Frontal cortex (tissue), 4 donors: ENCODE measurements around the gene MYL11. TPM values are rescaled to one million over a fixed set of nuclear protein-coding genes. Genes with fewer than 3 reads are reported as not detected.
"Not testable (repeated sequence)": the region's sequence is repeated elsewhere in the genome, so short reads cannot be mapped to it uniquely, and the experiment has no call there.

Source experiments
- DNase-seq, 2 donors: peaks; one replicate each; pipeline ENCODE4 v3.0.0; 2012; ENCODE audit warnings: low spot score in 2 of 2
- FAIRE-seq: peaks from 2 replicates; lab custom pipeline; 2012; peaks lifted over from hg19 to GRCh38; lab: Jason Lieb, UNC
- total RNA-seq: library from RNA; depleted of rRNA; stranded (reverse); fragments of >200 nt; gene quantifications from one replicate; pipeline ENCODE4 v1.2.3, GENCODE V29; 2014
- donor health status: control.
- donor health status: control.
- donor health status: control.

Gene MYL11
- total RNA-seq, 1 donor from 2014 or later = not detected

DNA sequence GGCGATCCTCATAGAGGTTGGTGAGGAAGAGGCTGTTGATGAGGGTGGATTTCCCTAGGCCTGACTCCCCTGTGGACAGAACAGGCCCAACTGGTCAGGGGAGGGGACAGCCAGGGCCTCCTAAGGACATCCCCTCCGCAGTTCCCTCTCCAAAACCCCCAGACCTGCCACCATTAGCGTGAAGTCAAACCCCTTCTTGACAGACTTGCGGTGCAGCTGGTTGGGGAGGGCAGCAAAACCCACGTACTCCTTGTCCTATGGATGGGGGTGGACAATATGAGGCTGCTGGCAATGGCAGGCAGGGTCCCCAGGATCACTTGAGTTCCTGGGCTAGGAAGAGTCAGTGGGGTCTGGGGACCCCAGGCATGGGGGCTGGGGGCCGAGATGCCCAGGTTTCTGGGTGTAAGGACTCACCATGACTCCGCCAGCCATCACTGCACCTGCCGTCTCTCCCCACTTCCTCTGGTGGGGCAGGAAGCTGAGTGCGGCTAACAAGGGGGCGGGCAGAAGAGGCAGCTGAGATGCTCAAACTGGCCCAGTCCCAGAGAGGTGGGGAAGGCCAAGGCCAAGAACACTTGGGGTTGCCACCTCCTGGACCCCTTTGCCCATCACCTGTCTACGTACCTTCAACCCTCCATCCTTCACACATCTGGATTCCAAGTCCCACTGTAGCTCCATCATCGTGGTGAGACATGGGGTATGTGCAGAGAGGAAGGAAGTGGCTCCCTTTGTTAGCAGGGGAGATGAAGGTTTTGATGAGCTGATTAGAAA lies 7.7 kb downstream of the MYL11 start, which contains the start of gene SEPTIN1:
TSS of gene SEPTIN1 (minus strand) at position 451 of the 771 bp plus-strand sequence. CDS start at position 432, 19 bp downstream.
- FAIRE-seq = no peak

DNA sequence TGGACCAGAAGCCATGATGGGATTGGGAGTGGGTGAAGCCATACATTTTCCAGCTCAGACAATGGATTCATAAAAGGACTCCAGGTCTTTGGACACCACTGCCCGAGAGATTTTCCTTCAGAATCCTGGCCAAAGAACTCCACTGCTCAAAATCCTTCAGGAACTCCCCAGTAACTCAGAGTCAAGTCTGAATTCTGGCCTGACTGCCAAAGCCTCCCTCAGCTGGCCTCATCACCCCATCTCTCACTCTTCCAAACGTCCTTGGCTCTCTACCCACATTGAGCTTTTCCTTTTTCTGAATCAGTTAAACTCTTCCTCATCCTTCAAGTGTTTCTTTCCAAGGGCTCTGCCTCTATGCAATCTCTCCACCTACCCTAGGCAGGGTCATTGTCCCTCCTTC lies 8.9 kb downstream of the MYL11 start:
- FAIRE-seq = no peak

More for the DNA sequence above, 7.7 kb downstream of the MYL11 start, which contains the start of gene SEPTIN1:
- DNase-seq = no peak

DNA sequence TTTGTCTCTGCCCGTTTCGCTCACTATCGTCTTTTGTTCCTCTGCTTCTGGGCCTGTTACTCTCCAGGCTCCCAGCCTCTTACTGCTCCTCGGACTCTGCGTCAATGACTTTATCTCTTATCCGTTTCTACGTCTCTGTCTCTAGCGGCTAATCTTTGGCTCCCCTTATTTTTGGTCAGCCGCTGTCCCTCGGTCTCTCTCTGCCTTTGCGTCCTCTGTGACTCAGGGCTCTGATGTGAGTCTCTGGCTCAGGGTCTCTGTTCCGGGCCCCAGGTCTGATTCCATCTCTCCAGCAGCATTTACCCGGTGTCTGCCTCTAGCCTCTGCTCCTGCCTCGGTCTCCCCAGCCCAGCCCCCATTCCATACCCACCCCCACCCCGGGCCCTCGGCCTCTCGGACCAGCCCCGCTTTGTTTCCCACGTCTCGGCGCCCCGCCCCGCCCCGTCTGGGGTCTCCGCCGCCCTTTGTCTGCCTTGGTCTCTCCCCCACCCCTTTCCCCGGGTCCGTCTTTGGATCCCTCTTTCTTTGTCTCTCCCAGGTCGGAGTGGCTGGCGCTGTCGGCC lies 20.1 kb downstream of the MYL11 start:
- FAIRE-seq = no peak
- no peak for DNase-seq

More for the DNA sequence above, 8.9 kb downstream of the MYL11 start:
- no peak for DNase-seq

DNA sequence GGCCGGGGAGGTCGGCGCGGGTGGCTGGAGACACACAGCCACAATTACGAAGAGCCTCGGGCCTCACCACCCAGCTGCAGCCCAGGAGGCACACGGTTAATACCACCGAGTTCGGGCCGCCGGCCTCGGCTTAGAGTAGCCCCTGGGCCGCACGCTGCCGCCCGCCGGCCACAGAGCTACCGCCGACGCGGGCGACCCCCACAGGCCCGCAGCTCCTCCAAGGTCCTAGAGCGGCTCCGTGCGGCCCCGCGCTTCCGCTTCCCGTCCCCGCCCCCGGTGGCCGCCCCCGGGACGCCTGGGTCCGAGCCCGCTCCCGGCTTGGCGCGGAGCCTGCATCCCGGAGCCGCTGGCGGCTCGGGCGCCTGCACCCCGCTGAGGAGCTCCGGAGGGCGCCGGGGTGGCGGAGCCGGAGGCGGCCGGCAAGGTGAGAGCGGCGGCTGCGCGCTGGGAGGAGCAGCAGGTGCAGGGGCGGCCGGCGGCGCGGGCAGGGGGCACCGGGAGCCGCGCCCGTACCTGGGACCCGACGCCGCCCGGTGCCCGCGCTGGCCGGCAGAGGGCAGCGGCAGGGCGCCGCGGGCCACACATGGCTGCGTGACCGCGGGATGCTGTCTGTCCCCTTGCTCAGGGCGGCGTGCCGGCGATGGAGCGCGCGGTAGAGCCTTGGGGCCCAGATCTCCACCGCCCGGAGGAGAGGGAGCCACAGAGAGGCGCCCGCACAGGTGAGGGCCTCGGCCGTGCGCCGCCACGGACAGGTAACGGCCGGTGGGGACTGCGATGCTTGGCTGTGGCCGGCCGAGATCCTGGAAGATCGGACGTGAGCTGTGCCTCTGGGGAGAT lies 20.8 kb downstream of the MYL11 start, which contains the start of gene ZNF48:
TSS of gene ZNF48 (plus strand) at position 266 of the 837 bp plus-strand sequence. CDS start at position 641, 375 bp downstream.
- DNase-seq (peak; percentile 94 to 96), FAIRE-seq (no peak)

DNA sequence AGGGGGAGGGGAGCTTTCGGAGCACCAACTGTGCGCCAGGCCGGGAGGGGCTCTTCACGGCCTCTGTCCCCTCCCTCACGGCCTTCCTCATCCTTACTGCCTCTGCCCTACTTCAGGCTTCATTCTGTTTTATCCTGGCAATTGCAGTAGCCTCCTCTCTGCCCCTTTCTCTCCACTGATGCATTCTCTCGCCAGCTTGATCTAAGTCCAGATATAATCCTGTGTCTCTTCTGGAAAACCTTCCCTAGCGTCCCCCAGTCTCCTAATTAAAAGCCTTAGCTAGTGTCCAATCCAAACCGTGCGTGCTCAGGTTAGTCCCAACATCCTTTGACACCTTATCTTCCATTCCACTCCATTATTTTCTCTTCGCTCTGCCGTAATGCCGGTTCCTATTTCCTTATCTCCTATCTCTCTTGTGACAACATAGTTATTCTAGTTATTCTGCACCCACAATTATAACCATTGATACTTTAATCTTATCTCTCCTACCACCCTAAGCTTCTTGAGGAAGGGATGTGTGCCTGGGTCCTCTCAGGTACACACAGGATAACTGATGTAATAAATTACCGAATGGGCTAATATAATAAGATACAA lies 21.5 kb downstream of the MYL11 start:
- no peak for FAIRE-seq
- DNase-seq = no peak

DNA sequence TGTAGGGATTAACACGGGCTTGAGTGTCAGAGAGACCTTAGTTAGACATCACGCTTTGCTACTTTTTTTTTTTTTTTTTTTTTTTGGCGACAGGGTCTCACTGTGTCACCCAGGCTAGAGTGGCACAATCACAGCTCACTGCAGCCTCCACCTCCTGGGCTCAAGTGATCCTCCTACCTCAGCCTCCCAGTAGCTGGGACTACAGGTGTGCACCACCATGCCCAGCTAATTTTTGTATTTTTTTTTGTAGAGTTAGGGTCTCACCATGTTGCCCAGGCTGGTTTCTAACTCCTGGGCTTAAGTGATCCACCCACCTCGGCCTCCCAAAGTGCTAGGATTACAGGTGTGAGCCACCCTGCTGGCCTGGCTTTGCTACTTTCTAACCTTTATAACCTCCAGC lies 22.0 kb downstream of the MYL11 start:
- not testable (repeated sequence) for FAIRE-seq, DNase-seq

DNA sequence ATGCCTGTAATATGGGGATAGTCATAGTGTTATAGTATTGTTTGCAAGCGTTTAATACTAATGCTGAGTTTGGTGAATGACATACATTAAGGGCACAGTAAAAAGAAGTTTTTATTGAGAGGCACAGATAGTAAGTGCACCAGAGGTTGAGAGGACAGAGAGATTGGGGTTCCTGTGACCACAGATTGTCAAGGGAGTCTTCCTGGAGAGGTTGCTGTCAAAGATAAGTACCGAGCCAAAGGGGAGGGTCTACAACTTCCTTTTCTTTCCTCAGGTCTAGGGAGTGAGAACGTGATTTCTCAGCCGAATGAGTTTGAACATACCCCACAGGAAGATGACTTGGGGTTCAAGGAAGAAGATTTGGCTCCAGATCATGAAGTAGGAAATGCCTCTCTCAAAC lies 22.5 kb downstream of the MYL11 start:
- no peak for DNase-seq
- FAIRE-seq = no peak

DNA sequence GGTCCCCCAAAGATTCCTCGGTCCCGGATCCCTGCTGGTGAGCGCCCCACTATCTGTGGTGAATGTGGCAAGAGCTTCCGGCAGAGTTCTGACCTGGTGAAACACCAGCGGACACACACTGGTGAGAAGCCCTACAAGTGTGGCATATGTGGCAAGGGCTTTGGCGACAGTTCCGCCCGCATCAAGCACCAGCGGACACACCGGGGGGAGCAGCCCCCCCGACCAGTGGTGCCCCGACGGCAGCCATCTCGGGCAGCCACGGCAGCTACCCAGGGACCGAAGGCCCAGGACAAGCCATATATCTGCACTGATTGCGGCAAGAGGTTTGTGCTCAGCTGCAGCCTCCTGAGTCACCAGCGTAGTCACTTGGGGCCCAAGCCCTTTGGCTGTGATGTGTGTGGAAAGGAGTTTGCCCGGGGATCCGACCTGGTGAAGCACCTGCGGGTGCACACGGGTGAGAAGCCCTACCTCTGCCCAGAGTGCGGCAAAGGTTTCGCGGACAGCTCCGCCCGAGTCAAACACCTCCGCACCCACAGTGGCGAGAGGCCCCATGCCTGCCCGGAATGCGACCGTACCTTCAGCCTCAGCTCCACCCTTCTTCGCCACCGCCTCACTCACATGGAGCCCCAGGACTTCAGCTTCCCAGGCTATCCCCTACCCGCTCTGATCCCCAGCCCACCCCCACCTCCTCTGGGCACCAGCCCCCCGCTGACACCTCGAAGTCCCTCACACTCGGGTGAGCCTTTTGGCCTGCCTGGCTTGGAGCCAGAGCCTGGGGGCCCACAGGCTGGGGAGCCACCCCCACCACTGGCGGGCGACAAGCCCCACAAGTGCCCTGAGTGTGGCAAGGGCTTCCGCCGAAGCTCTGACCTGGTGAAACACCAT lies 23.4 kb downstream of the MYL11 start:
- FAIRE-seq (no peak), DNase-seq (no peak)

DNA sequence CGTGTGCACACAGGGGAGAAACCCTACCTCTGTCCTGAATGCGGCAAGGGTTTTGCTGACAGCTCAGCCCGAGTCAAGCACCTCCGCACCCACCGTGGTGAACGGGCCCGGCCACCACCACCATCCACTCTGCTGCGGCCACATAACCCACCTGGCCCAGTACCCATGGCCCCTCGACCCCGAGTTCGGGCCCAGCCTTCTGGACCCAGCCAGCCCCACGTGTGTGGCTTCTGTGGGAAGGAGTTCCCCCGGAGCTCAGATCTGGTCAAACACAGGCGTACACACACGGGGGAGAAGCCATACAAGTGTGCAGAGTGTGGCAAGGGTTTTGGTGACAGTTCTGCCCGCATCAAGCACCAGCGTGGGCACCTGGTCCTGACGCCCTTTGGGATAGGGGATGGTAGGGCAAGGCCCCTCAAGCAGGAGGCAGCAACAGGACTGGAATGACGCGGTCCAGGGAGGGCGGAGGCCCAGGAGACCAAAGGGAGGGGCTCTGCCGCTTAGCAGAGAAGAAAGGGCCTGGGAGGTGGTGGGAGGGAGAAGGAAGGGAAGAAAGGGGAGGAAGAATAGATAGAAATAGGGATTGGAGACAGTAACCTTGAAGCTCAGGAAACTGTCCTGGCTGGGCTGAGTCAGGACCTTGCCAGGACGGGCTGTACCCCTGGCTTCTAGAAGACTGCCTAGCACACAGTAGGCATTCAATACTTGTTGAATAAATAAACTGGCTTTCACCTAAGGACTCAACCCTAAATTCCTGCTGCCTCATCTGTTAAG lies 24.2 kb downstream of the MYL11 start:
- FAIRE-seq = no peak
- DNase-seq = no peak

DNA sequence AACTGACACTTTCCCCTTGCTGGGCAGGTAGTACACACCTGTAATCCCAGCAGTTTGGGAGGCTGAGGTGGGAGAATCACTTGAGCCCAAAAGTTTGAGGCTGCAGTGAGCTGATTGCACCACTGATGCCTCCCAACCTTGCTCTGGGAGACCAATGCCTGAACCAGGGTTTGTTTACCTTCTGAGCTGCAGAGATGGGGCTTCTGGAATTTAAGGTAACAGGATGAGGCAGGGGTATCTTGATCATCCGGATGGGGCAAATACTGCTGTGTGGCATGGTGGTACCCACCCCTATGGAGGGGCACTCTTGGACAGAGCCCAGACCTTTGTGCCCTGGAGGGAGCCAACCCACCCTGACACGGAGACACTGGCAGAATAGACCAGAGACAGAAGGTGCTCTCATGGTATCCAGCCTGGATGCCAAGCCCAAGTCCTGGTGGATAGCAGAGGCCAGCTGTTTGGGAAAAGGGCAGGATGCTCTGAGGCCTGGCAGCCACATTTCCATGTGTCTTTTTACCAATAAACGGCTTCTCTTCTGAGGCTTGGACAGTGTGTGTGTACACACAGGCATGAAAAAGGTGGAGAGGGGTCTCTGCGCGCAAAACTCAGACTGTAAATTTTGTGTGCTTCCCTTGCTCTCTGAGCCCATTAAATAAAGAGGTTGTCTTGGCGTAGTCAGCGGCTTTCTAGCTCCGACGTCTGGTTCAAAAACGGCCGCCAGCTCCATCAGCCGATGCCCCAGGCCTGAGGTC lies 25.0 kb downstream of the MYL11 start:
- FAIRE-seq = no peak
- no peak for DNase-seq

DNA sequence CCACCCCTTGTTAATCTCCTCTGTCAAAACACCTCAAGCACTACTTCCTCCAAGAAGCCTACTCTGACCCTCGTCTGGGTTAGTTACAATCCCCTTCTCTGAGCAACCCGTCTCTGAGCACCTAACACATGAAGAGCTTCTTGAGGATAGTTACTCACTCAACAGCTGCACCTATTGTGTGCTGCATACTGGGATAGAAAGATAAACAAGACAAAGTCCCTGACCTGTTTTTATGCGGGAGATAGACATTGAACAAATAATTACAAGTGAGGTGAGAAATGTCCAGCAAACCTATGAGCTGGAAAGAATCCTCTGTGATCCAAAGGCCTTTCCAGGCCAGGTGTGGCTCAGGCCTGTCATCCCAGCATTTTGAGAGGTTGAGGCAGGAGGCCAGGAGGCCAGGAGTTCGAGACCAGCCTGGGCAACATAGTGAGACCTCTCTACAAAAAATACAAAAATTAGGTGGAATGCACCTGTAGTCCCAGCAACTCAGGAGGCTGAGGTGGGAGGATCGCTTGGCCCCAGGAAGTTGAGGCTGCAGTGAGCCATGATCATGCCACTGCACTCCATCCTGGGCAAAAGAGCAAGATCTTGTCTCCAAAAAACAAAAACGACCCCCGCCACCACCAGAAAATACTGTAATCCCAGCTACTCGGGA lies 27.3 kb downstream of the MYL11 start:
- DNase-seq (no peak), FAIRE-seq (no peak)

DNA sequence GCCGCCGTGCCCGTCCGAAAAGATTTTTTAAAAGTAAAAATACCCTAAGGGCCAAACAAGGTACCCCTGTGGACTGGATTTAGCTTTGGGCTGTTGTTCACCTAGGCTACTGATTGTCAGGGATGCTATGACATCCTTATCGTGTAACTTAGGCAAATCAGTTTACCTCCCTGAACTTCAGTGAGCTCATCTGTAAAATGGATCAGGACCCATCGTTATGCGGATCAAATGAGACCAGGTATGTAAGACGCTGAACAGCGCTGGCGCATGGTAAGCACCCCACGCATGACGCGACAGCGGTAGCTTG lies 32.1 kb downstream of the MYL11 start:
- DNase-seq (no peak), FAIRE-seq (no peak)

DNA sequence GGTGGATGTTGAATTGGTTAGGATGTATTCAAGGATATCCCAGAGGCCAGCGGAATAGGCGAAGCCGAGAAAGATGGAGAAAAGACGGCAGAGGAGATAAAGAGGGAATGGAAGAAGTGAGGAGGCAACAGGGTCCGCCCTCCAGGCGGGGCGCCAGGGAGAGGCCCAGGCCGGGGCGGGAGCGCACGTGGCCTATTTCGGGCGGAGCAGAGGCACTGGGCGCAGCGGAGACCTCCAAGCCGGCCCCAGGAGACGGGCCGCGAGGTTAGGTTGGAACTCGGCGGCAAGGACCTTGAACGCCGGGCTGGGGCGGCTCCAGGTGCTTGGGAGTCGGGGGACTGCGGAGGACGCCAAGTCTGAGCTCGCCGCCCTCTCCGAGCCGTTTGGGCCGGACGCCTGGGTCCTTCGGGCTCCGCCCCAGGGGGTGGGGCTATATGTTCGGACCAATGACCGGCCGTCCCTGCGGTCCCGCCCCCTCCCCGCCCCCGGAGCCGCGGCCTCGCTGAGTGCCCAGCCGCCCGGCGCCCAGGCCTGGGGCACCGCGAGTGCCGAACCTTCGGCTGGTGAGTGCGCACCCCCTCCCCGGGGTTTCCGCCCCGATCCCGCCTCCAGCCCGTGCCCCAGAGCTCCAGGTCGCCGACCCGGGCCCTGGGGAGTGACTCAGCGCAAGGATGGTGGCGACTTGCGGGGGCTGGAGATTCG lies 32.7 kb downstream of the MYL11 start, which contains the start of gene ZNF771:
TSS of gene ZNF771 (plus strand) at position 505 of the 702 bp plus-strand sequence. CDS start 448 bp downstream, outside the sequence.
- DNase-seq (peak; percentile 95 to 96), FAIRE-seq (no peak)

DNA sequence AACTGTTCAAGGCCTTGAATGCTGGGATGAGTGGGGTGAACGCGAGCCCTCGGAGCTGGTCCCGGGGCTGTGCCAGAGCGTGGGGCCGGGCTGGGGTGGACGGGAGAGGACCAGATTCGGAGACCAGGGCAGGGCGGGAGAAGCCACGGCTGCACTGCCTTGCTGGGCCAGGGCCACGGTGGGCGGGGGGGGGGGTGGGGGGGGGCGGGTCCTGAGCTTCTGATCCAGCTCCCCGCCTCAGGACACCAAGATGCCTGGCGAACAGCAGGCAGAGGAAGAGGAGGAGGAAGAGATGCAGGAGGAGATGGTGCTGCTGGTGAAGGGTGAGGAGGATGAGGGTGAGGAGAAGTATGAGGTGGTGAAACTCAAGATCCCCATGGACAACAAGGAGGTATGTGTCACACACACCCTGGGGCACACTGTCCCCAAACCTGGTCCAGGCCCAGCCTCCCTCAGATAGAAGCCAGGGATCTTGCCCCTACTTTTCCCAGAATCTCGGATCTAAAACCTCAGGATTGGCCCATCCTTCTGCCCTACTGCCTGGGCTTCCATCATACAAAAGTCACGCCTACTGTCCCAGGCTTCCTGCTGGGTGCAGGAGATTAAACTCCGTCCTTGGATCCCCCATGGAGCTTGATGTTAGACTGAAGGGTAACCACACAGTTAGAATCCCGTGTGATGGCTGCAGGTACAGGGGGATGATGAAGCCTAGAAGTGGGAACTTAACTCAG lies 33.4 kb downstream of the MYL11 start:
- peak in 1 of 2 donors; percentile 56 for DNase-seq
- no peak for FAIRE-seq

DNA sequence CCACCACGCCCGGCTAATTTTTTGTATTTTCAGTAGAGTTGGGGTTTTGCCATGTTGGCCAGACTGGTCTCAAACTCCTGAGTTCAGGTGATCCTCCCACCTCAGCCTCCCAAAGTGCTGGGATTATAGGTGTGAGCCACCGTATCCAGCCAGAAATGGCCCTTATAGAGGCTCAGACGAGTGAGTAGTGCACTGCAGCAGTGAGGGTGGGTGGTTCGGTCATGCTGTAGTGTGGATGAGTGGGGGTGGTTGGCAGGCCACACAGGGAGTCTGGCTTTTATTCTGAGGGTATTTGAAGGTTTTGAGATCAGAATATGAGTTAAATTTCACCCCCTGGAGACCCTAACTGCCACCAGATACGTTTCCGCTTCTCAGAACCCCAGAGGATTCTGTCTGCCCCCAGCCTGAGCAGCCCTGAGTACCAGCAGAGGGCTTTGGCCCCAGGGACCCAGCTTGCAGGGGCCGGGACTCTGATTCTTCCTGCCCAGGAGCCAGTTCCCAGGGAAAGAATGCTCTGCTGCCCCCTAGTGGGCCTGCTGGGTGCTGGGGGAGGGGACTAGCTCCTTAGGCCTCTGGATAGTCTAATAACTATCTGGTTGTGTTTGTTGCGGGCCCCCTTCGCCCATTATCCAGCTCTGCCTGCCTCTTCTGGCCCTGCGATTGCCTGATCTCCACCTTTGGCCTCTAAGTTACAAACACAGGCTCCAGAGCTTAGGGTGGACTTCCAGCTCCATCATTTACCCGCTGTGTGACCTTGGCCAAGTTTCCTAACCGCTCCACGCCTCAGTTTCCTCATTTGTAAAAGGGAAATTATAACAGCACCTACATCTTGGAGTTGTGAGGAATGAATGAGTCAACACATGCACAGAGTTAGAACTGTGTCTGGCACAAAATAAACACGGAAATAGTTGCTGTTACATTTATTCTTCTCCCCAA lies 34.8 kb downstream of the MYL11 start:
- DNase-seq = peak; percentile 81 to 84
- no peak for FAIRE-seq
